HepG2 (cell line): ENCODE data around the gene UNC50. TPM values are rescaled to one million over a fixed set of nuclear protein-coding genes. Genes with fewer than 3 reads are reported as not detected.

Source experiments
- ATAC-seq: fragments of 200-7000 bp; cut with Tn5 transposase; 3 replicates; pipeline ENCODE4 v1.9.1; 2020; ENCODE audit warnings: mild to moderate bottlenecking, moderate library complexity
- BruUV-seq: library from RNA; stranded (reverse); fragments of 400-500 nt; replicated peaks from 2 replicates; lab custom pipeline; 2021; lab: Mats Ljungman, UMichigan
- CTCF ChIA-PET: fragments of 300-600 bp; formaldehyde crosslinking; extraction: SDS; loops from one replicate; lab custom pipeline; 2021; ENCODE audit warnings: low total read pairs, inconsistent platforms, low intra/inter-chr PET ratio; lab: Yijun Ruan, JAX
- POLR2A ChIA-PET: fragments of 350-600 bp; sonication (Branson Sonifier 250); formaldehyde crosslinking; loops from one replicate; lab custom pipeline; 2020; ENCODE audit warnings: antibody characterized with exemption, inconsistent platforms; lab: Yijun Ruan, JAX
- DNase-seq: peaks from one replicate; pipeline ENCODE4 v3.0.0-alpha.2; 2015; ENCODE audit warnings: low spot score
- FAIRE-seq: peaks from 3 replicates; lab custom pipeline; 2011; peaks lifted over from hg19 to GRCh38; lab: Jason Lieb, UNC
- H2AFZ ChIP-seq: one replicate; pipeline ENCODE4 v1.6.1; 2011; ENCODE audit warnings: low read length, inconsistent platforms
- H3K27ac ChIP-seq: fragments of 300-600 bp; 3 replicates; pipeline ENCODE4 v1.8.0; 2011; ENCODE audit warnings: mixed run types, mild to moderate bottlenecking, mixed read lengths, low read length, inconsistent platforms; ENCODE audit not compliant: insufficient read depth; ENCODE audit errors: extremely low read length
- H3K27me3 ChIP-seq, 2 experiments: fragments of 200-600 bp in 1 of 2; 2 replicates in 1 of 2; 3 replicates in 1 of 2; pipeline versions ENCODE4 v1.6.0 to v1.8.0; 2011; ENCODE audit warnings: low read length in 2 of 2, mild to moderate bottlenecking in 2 of 2, moderate library complexity in 2 of 2, inconsistent platforms in 1 of 2; ENCODE audit not compliant: insufficient read depth in 2 of 2, control insufficient read depth in 1 of 2
- H3K36me3 ChIP-seq, 2 experiments: fragments of 200-600 bp in 1 of 2; replicated peaks in 1 of 2; 2 replicates in 1 of 2; 3 replicates in 1 of 2; pipeline versions ENCODE4 v1.5.1 to v1.8.0; 2011; ENCODE audit warnings: low read length in 2 of 2, inconsistent platforms in 1 of 2; ENCODE audit not compliant: insufficient read depth in 2 of 2, control insufficient read depth in 1 of 2
- H3K4me1 ChIP-seq: 2 replicates; pipeline ENCODE4 v1.5.1; 2012; ENCODE audit warnings: low read length, inconsistent platforms; ENCODE audit not compliant: insufficient read depth
- H3K4me2 ChIP-seq: 2 replicates; pipeline ENCODE4 v1.6.0; 2011; ENCODE audit warnings: low read depth, low read length, inconsistent platforms
- H3K4me3 ChIP-seq, 3 experiments: fragments of 200-600 bp in 1 of 3; sonication (generic), shearing (Covaris generic) in 1 of 3; replicated peaks in 1 of 3; 2 replicates each; pipeline ENCODE4 v1.5.1; 2011 to 2016; ENCODE audit warnings: low read length in 3 of 3, inconsistent platforms in 2 of 3, low read depth in 2 of 3, mild to moderate bottlenecking in 2 of 3, control low read depth in 1 of 3, mixed read lengths in 1 of 3; ENCODE audit not compliant: insufficient read depth in 1 of 3
- H3K79me2 ChIP-seq: one replicate; pipeline ENCODE4 v1.6.1; 2011; ENCODE audit warnings: low read length, inconsistent platforms; ENCODE audit not compliant: insufficient read depth
- H3K9ac ChIP-seq: 2 replicates; pipeline ENCODE4 v1.6.0; 2011; ENCODE audit warnings: mild to moderate bottlenecking, low read depth, low read length, inconsistent platforms; ENCODE audit not compliant: insufficient read depth
- H3K9me3 ChIP-seq: 2 replicates; pipeline ENCODE4 v1.5.1; 2012; ENCODE audit warnings: mild to moderate bottlenecking, low read length
- H4K20me1 ChIP-seq: 2 replicates; pipeline ENCODE4 v1.6.0; 2011; ENCODE audit warnings: inconsistent platforms, mild to moderate bottlenecking, low read length, moderate library complexity; ENCODE audit not compliant: insufficient read depth
- AHR ChIP-seq: IDR thresholded peaks from 2 replicates; pipeline ENCODE4 v1.6.1; 2018; ENCODE audit warnings: missing genetic modification reagents, missing compliant biosample characterization
- MBD4 ChIP-seq: IDR thresholded peaks from 2 replicates; pipeline ENCODE4 v1.6.1; 2012; ENCODE audit warnings: low read length, inconsistent platforms, borderline replicate concordance
- NFIC ChIP-seq: IDR thresholded peaks from 2 replicates; pipeline ENCODE4 v1.6.1; 2012; ENCODE audit warnings: mild to moderate bottlenecking, low read length, inconsistent platforms
- PAF1 ChIP-seq: IDR thresholded peaks from 2 replicates; pipeline ENCODE4 v1.6.1; 2016; ENCODE audit warnings: missing genetic modification reagents, missing compliant biosample characterization
- POLR2AphosphoS2 ChIP-seq: IDR thresholded peaks from 2 replicates; pipeline ENCODE4 v1.6.1; 2011; ENCODE audit warnings: low read depth, low read length, improper control_type of control experiment
- POLR2AphosphoS5 ChIP-seq: IDR thresholded peaks from 2 replicates; pipeline ENCODE4 v1.6.1; 2012; ENCODE audit warnings: low read depth, low read length
- POLR2G ChIP-seq: fragments of 200-400 bp; formaldehyde crosslinking; IDR thresholded peaks from 2 replicates; pipeline ENCODE4 v1.6.1; 2018; ENCODE audit warnings: mild to moderate bottlenecking, low read depth, low read length, moderate library complexity
- RBM22 ChIP-seq: fragments of 200-400 bp; formaldehyde crosslinking; optimal IDR thresholded peaks from 2 replicates; pipeline ENCODE3; 2017; ENCODE audit warnings: mild to moderate bottlenecking, low read length, moderate library complexity
- ZNF260 ChIP-seq: sonication (generic); formaldehyde crosslinking; IDR thresholded peaks from 2 replicates; pipeline ENCODE4 v1.4.0; 2020; ENCODE audit warnings: missing genetic modification reagents, low read depth, mild to moderate bottlenecking, borderline replicate concordance
- WGBS: methylation state at CpG from one replicate; pipeline ENCODE4 v1.1.6; 2017; ENCODE audit warnings: low lambda C conversion rate; 5-methylcytosine and 5-hydroxymethylcytosine counted together
- in situ Hi-C: cut with HindIII; loops from 2 replicates; pipeline ENCODE4 v1.10.0; 2017; ENCODE audit warnings: low pct_unique_long_range_greater_than_20kb; ENCODE audit not compliant: extremely low pct_ligation_motif_present
- intact Hi-C: fragments of 100-400 bp; cut with micrococcal nuclease; formaldehyde crosslinking; loops from one replicate; pipeline ENCODE4 v1.10.0; 2022; ENCODE audit not compliant: unreplicated experiment
- polyA plus RNA-seq, 8 experiments: library from polyadenylated mRNA; depleted of rRNA in 3 of 8; stranded (reverse) in 7 of 8; unstranded in 1 of 8; fragments of >200 nt; fragmentation: Illumina TruSeq in 4 of 8; extraction: Trizol in 4 of 8; gene quantifications; 2 replicates each; pipeline versions ENCODE4 v1.2.1 to v1.2.3, GENCODE V29; 2011 to 2016; ENCODE audit warnings: low read depth in 4 of 8, missing spikeins in 1 of 8, mixed read lengths in 1 of 8; ENCODE audit not compliant: insufficient read depth in 1 of 8
- total RNA-seq, 5 experiments: library from RNA; depleted of rRNA; stranded (reverse); fragments of >200 nt; fragmentation: Illumina TruSeq; extraction: Trizol; gene quantifications; 2 replicates each; pipeline ENCODE4 v1.2.3, GENCODE V29; 2016; ENCODE audit warnings: low read depth in 1 of 5
- TF ChIP-seq, protein P1 (sequence below): IDR thresholded peaks from 2 replicates; pipeline ENCODE4 v1.6.1; 2016; ENCODE audit warnings: low read depth

UNC50 gene
- total and polyA plus RNA-seq, 2 of the 13 experiments (the other 11 are each of a cell fraction or from before 2014, with no cell fraction given): 92.6 to 95.6 TPM

DNA sequence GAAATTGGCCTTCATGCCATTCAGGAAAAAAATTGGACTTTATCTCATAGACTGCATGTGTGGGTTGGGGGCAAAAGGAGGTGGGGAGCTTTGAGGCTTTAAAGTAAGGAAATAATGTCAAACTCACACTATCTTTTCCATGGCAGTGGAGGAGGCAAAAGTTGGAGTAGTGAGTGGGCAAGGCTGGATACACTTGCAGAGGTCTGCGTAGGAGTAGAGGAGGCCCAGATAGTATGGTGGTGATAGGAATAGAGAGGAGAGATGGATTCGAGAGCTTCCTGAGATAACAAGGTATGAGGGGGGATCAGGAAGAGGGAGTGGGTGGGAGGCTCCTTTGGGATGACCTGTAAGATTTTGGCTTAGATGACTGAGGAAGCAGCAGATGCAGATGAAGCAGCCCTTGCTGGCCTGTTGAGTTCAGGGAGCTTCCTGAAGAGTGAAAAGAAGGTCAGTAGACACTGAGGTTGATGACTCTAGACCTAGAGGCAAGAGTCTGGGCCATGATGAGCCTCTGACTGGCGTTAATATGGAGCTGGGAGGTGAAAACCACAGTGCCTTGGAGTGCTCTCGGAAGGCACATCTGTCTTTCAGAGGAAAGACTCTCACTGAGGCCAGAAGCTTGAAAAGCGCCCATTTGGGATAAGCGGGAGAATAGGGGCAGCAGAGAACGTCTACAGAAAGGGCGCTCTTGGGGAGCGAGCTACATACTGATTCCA is 5.8 kb downstream of the UNC50 start:
- H3K27me3 ChIP-seq: no peaks in the 10 kb centered on the region; a peak in 1 of 5 replicates
- TF ChIP-seq MBD4 (peak; percentile 51; the same call in 1 of the 2 replicates), AHR (no peak), POLR2AphosphoS2 (0 out of 2 replicates have a peak, but pooled peaks have one; percentile 57), ZNF260 (no peak), POLR2AphosphoS5 (peak; percentile 26; the same call in 1 of the 2 replicates)
- no peaks in the 10 kb centered on the region for H3K9me3 ChIP-seq
- peaks cover 18 to 58% of the 10 kb centered on the region in 2 experiments for H3K36me3 ChIP-seq
- no TSS peak for BruUV-seq
- no peak overlapping the region for H2AFZ ChIP-seq
- ATAC-seq: no peak; the same call in 2 of the 3 replicates
- ChIA-PET CTCF (no interaction called here), POLR2A (no interaction called here)
- H3K27ac ChIP-seq: no peak overlapping the region
- FAIRE-seq: no peak
- no peak for DNase-seq
- intact Hi-C loops (no loop called here), in situ Hi-C loops (no loop called here)
- no peak overlapping the region for H3K4me3 ChIP-seq
- H3K9ac ChIP-seq: no peak overlapping the region
- H3K4me2 ChIP-seq: no peak overlapping the region
- H3K4me1 ChIP-seq: peaks cover 23% of the 10 kb centered on the region
- 96% methylated on average over 9 of the region's 9 CpGs for WGBS
- no peaks in the 10 kb centered on the region; the same call in 1 of the 2 replicates for H4K20me1 ChIP-seq
- H3K79me2 ChIP-seq: peaks cover 22% of the 10 kb centered on the region

DNA sequence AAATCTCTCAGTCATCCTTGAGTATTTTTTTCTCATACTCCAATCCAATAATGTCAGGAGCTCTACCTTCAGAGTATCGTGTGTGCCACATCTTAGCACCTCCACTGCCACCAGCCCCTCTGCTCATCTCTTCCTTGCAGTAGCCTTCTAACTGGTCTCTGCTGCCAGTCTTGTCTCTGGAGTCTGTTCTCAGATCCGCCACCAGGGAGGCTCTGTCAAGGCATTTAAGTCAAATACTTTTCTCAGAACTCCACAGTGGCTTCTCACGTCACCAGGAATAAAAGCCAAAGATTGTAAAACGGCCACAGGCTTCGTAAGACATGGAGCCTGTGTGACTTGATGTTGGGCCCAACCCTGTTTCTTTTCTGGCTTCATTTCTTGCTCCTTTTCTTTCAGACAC is 7.1 kb downstream of the UNC50 start:
- Histone ChIP-seq H3K27me3 (no peaks in the 10 kb centered on the region), H3K9me3 (no peaks in the 10 kb centered on the region), H3K27ac (no peak overlapping the region), H3K4me3 (no peak overlapping the region), H3K36me3 (peaks cover 18 to 60% of the 10 kb centered on the region in 2 experiments), H3K79me2 (peaks cover 9% of the 10 kb centered on the region), H3K9ac (no peak overlapping the region), H3K4me1 (peaks cover 11% of the 10 kb centered on the region), H4K20me1 (no peaks in the 10 kb centered on the region; the same call in 1 of the 2 replicates), H2AFZ (no peak overlapping the region), H3K4me2 (no peak overlapping the region)
- ChIA-PET CTCF (no interaction called here), POLR2A (no interaction called here)
- in situ Hi-C loops: no loop called here
- BruUV-seq: no TSS peak
- peak; percentile 12 for FAIRE-seq
- ATAC-seq: peak; percentile 71
- WGBS: 94% methylated on average over 5 of the region's 5 CpGs
- TF ChIP-seq POLR2AphosphoS5 (0 out of 2 replicates have a peak, but pooled peaks have one; percentile 16), PAF1 (peak; percentile 28; the same call in 1 of the 2 replicates), RBM22 (peak; percentile 64), POLR2G (0 out of 2 replicates have a peak, but pooled peaks have one; percentile 43), NFIC (no peak)
- TF ChIP-seq, protein P1, sequence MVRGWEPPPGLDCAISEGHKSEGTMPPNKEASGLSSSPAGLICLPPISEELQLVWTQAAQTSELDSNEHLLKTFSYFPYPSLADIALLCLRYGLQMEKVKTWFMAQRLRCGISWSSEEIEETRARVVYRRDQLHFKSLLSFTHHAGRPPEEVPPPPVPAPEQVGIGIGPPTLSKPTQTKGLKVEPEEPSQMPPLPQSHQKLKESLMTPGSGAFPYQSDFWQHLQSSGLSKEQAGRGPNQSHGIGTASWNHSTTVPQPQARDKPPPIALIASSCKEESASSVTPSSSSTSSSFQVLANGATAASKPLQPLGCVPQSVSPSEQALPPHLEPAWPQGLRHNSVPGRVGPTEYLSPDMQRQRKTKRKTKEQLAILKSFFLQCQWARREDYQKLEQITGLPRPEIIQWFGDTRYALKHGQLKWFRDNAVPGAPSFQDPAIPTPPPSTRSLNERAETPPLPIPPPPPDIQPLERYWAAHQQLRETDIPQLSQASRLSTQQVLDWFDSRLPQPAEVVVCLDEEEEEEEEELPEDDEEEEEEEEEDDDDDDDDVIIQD (CRISPR knock-in tag): no peak
- intact Hi-C loops: no loop called here
- DNase-seq: no peak
